ENCODE data around the gene DPP10.

Gene DPP10

DNA sequence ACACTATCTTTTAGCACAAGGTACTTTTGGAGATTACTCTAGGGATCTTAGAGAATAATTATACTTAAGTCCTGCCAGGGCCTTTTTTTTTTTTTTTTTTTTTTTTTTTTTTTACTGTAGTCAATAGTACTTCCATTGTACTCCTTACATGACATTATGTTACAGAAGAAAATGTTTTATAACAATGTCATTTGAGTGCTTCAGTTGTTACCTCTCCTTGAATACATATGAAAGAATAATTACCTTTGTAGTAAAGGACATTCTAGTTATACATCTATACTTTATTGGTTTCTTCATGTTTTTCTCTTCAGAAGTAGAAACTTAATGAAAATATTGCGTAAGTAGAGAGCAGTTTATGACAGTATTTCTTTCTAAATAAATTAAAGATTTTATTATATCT is 834.9 kb downstream of the DPP10 start:
- DNase-seq (ENCODE audit: low read depth) = no peak

- no peak for DNase-seq (ENCODE audit: low read depth)
Observed at GRCh38 chr2:115285416-115285815, 843.0 kb downstream of the DPP10 start.

- no peak for DNase-seq (ENCODE audit: low read depth)
Observed at GRCh38 chr2:115290478-115290877, 848.0 kb downstream of the DPP10 start.

DNA sequence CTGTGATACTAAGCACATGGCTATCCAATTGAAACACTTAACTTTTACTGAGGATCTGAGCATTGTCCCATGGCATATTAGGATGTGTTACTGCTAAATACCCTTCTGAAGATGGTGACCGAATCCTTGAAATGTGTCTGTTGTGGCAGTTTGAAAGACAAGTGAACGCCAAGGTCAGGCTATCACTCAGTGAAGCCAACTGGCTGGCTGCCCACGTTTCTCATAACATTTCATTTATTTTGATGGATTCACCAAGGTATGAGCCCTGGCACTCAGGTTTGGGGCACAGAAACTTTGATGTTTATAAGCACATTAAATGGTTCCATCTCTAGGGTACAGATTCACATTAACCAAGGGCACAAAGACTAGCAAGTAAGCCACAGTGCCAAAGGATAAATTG is 850.3 kb downstream of the DPP10 start:
- DNase-seq (ENCODE audit: low read depth) = no peak

GRCh38 chr2:115294999-115295398 is 852.6 kb downstream of the DPP10 start:
- no peak for DNase-seq (ENCODE audit: low read depth)

DNA sequence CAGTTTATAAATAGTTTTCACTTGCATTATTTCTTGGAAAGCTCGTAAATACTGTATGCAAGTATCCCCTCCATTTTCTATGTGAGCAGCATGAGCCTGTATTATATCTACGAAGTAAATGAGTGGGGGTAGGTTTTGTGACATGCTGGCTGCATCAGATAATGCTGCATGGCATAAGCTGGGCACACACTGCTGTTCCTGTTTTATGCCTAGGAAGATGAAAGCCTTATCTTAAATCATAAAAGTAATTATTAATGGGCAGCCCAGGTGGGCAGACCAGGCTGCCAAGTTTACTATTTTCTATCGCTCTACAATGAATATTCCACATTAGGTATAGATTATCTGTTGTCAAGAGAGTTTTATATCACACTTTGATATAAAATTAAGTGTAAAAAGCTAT is 854.6 kb downstream of the DPP10 start:
- DNase-seq (ENCODE audit: low read depth) = no peak

GRCh38 chr2:115299199-115299598 is 856.8 kb downstream of the DPP10 start:
- DNase-seq (ENCODE audit: low read depth) = no peak

DNA sequence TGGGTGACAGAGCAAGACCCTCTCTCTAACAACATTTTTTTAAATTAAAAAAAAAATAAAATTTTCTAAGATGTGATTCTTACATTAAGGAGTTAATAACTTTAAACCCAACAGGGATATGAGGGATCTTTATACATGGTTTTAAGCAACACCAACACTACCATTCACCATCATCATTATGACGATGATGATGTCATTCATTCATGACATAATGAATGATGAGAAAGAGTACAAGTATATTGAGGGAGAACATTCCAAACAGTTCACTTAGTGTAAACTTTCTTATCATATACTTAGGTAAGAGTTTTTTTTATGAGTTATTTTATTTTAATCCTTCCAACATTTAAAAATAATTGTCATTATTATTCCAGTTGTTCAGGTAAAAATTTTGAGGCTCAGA is 863.3 kb downstream of the DPP10 start:
- DNase-seq (ENCODE audit: low read depth) = no peak

DNA sequence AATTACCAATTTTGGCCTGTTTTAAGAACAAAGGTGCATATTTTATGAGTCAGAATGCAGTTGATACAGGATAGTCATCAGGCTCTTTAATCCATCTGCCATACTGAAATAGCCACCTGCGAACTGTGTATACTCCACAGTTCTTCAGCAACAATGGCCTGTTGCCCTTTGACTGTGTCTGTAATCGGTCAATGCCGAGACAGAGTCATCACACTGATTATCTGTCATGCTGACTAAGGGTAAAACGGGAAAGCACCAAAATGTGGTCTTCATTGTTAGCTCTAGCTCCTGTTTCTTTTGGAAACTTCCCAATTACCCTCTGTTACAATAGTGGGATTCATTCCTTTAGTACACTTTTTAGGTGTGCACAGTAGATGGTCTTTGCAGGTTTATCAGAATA is 871.7 kb downstream of the DPP10 start:
- DNase-seq (ENCODE audit: low read depth) = no peak

- DNase-seq (ENCODE audit: low read depth) = no peak
Observed at GRCh38 chr2:115327061-115327460, 884.6 kb downstream of the DPP10 start.

DNA sequence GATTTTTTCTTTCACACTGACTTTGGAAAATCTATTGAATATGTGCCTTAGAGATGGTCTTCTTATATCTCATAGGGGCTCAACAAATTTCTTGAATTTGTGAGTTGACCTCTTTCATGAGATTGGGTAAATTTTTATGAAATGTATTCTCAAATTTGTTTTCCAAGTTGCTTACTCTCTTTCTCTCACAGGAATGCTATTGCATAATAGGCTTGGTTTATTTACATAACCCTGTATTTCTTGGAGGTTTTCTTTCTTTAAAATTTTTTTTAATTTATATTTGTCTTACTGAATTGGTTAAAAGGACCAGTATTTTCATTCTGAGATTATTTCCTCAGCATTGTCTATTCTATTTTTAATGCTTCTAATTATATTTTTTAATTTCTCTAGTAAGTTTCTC is 917.1 kb downstream of the DPP10 start:
- DNase-seq (ENCODE audit: low read depth) = no peak

DNA sequence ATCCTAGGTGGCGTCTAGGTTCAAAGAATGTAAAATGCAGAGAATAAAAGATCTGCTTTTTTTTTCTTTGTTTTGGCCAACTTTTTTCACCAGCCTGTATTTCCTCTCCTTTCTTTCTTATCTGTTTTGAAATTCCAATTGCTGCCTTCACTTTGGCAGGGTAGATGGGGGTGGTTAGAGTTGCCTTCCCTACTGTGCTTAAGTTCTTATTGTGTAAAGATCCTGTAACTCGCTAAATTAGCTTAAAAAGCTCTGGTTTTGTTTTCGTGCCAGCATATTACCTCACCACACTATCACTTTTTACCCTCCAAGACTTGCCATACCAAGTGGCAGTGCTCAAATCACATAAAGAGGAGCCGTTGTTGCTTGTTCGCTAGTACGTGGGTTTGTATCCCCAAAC is 921.7 kb downstream of the DPP10 start:
- no peak for DNase-seq (ENCODE audit: low read depth)

- no peak for DNase-seq (ENCODE audit: low read depth)
Observed at GRCh38 chr2:115369400-115369799, 927.0 kb downstream of the DPP10 start.

- no peak for DNase-seq (ENCODE audit: low read depth)
Observed at GRCh38 chr2:115374981-115375380, 932.5 kb downstream of the DPP10 start.

DNA sequence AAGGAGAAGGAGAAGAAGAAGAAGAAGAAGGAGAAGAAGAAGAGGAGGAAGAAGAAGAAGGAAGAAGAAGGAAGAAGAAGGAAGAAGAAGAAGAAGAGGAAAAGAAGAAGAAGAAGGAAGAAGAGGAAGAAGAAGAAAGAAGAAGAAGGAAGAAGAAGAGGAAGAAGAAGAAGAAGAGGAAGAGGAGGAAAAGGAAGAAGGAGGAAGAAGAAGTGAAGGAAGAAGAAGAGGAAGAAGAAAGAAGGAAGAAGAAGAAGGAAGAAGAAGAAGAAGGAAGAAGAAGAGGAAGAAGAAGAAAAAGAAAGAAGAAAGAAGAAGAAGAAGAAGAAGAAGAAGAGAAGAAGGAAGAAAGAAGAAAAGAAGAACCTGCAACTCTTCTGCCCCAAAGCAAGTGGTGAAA is 942.0 kb downstream of the DPP10 start:
- DNase-seq (ENCODE audit: low read depth) = no peak

DNA sequence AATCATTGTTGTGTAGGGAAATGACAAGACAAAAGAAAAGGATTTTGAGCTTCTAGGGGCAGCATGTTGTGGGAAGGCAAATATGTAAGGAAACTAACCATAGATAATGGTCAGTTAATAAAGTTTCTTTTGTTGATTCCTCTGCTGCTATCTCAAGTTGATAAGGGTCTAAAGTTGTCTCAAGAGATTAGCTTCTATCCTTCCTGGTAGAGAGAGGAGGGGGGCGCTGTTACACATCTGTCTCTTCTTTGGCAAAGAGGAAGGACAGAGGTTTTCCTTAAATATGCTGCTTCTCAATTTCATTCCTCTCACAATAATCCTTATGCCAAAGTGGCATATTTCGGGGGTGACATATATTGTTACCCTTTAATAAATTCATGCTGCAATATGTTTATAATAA is 944.0 kb downstream of the DPP10 start:
- no peak for DNase-seq (ENCODE audit: low read depth)

- no peak for DNase-seq (ENCODE audit: low read depth)
Observed at GRCh38 chr2:115389024-115389423, 946.6 kb downstream of the DPP10 start.

DNA sequence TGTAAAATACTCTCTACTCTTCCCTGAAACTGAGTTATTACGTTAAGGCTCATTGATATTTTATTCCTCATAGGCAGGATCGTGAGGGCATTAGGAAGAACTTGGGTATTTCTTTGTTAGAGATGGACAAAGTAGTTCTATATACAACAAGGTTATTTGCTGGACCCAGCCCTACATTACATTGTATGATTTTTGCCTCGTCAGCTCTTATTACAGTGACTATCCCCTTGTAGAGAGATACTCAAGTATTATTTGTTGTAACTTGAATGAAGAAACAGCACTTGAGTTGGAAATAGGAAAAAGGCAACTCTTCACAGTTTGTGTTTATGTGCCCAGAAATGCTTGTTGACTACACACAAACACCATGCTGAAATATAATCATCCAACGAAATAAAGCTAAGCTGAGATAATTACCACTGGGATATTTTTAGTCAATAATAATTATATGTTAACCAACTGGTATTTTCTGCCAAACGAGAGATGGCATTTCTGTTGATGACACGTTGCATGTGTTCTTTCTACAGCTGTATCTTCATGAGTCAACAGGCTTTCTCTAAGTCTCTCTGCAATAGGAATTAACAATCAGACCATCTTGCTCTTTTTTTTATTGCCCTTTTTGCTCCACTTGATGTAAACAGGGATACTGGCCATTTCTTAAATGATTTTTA is 947.6 kb downstream of the DPP10 start:
- no peak for DNase-seq (ENCODE audit: low read depth)

- no peak for DNase-seq (ENCODE audit: low read depth)
Observed at GRCh38 chr2:115396579-115396978, 954.1 kb downstream of the DPP10 start.

GRCh38 chr2:115400940-115401339 is 958.5 kb downstream of the DPP10 start:
- DNase-seq (ENCODE audit: low read depth) = no peak

DNA sequence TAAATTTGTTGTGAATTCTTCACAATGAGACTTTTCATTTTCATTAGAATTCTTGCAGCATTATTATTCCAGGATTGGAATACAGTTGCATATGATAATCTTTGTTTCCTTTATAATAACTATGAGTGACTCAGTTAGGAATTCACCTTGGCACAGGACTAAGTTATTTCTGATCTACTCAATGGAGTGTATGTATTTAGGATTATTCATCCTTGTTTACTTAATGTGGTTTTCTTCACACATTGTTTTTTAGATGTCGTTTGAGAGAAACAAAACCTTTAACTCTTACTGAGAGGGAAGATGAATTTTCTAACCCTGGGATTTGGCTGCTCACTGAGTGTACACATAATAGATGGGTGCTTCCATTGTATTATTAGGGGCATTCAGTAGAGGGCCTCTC is 970.1 kb downstream of the DPP10 start:
- DNase-seq (ENCODE audit: low read depth) = no peak

GRCh38 chr2:115413791-115414190 is 971.4 kb downstream of the DPP10 start:
- DNase-seq (ENCODE audit: low read depth) = no peak

- DNase-seq (ENCODE audit: low read depth) = no peak
Observed at GRCh38 chr2:115414466-115414865, 972.0 kb downstream of the DPP10 start.

GRCh38 chr2:115422004-115422634 is 979.7 kb downstream of the DPP10 start:
- no peak for DNase-seq (ENCODE audit: low read depth)

All from activated T-helper 1 cell treated with Interleukin-2 at 50 U/mL for 16 hours (primary cell).